Measurements from ENCODE around the gene HYAL1.

GRCh38 chr3:50327129-50327528, 23.8 kb upstream of the HYAL1 start:
- TF ChIP-seq CTCF (conservative IDR thresholded peaks at IDR 0.05; ENCODE audit: low read depth, low read length) (no peak), EZH2 (IDR thresholded peaks at IDR 0.05; ENCODE audit: borderline replicate concordance, low read depth, low read length, poor library complexity, severe bottlenecking) (no peak)

Data from A673 (cell line).